ENCODE measurements around the gene TRIM39. TPM values are rescaled to one million over a fixed set of nuclear protein-coding genes. Genes with fewer than 3 reads are reported as not detected.

TRIM39 gene
- total RNA-seq, 2 donors from 2014 or later: 10.1 to 12.1 TPM

DNA sequence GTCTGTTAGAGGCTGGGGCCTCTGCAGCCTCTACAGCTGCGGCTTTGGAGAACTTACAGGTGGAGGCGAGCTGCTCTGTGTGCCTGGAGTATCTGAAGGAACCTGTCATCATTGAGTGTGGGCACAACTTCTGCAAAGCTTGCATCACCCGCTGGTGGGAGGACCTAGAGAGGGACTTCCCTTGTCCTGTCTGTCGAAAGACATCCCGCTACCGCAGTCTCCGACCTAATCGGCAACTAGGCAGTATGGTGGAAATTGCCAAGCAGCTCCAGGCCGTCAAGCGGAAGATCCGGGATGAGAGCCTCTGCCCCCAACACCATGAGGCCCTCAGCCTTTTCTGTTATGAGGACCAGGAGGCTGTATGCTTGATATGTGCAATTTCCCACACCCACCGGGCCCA, 2.6 kb downstream of the TRIM39 start:
- no peak overlapping the region for H3K9ac ChIP-seq (ENCODE audit: low read depth in 2 of 2, low read length in 2 of 2)
- no peaks in the 10 kb centered on the region for H3K27me3 ChIP-seq
- TF ChIP-seq, protein P1, sequence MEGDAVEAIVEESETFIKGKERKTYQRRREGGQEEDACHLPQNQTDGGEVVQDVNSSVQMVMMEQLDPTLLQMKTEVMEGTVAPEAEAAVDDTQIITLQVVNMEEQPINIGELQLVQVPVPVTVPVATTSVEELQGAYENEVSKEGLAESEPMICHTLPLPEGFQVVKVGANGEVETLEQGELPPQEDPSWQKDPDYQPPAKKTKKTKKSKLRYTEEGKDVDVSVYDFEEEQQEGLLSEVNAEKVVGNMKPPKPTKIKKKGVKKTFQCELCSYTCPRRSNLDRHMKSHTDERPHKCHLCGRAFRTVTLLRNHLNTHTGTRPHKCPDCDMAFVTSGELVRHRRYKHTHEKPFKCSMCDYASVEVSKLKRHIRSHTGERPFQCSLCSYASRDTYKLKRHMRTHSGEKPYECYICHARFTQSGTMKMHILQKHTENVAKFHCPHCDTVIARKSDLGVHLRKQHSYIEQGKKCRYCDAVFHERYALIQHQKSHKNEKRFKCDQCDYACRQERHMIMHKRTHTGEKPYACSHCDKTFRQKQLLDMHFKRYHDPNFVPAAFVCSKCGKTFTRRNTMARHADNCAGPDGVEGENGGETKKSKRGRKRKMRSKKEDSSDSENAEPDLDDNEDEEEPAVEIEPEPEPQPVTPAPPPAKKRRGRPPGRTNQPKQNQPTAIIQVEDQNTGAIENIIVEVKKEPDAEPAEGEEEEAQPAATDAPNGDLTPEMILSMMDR (IDR thresholded peaks at IDR 0.05): no peak
- no peak overlapping the region for H3K4me3 ChIP-seq
- H3K27ac ChIP-seq: no peak overlapping the region
- intact Hi-C loops (cut with DNase I): no loop called here
- DNase-seq: no peak
- H3K4me1 ChIP-seq: no peaks in the 10 kb centered on the region
- H3K36me3 ChIP-seq: no peaks in the 10 kb centered on the region
- no peaks in the 10 kb centered on the region for H3K9me3 ChIP-seq

DNA sequence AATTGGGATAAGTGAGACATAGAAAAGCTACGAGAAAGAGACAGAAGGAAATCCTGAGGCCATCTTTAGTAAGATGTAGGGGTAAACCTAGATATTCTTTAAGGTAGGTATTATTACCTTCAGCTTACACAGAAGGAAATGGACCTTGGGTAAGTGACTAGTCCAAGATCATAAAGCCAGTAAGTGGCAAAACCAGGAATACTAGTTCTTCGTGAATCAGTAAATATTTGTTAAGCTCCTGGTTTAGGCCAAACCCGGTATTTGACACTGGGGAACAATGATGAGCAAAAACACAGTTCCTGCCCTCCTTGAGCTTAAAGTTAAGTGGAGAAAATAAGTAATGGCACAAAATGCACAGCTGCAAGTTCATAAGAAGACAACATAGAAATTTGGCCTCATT, 5.3 kb downstream of the TRIM39 start:
- Histone ChIP-seq H3K9ac (ENCODE audit: low read depth in 2 of 2, low read length in 2 of 2) (no peak overlapping the region), H3K36me3 (no peaks in the 10 kb centered on the region)
- TF ChIP-seq, protein P1 (IDR thresholded peaks at IDR 0.05): no peak

DNA sequence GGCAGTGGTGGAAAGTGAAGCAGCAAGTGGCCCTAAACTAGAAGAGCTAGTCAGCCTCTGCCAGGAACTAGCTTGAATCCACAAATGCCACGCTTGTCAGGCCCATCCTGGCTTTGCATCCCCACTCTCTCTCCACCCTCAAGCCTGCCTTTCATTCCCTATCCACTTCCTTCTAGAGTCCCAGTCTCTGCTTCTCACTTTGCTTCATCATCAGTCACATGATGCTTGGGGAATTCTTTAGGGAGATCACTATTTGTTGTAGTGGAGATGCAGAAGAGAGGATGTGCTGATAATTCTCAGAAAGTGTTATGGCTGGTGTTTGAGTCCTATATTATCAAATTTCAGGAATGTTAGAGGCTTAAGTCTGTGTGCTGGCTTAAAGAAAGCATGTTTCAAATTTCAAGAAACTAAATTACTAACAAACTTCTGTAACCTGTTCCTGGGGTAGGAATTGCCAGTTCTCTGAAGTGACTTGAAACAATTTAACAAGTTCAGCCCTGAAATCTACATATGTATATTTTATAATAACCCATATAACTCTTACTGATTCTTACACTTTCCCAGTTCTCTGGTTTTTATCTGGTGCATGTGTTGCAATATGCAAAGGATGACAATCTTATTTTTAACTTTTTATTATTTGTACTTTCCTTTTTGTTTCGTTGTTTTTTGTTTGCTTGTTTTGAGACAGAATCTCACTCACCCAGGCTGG, 7.5 kb downstream of the TRIM39 start:
- no peak overlapping the region for H3K4me3 ChIP-seq
- H3K9me3 ChIP-seq: no peaks in the 10 kb centered on the region
- no peak for DNase-seq
- TF ChIP-seq, protein P1 (IDR thresholded peaks at IDR 0.05): no peak
- no peak overlapping the region for H3K27ac ChIP-seq
- H3K27me3 ChIP-seq: no peaks in the 10 kb centered on the region
- no peak overlapping the region for H3K9ac ChIP-seq (ENCODE audit: low read depth in 2 of 2, low read length in 2 of 2)
- intact Hi-C loops (cut with DNase I): no loop called here
- H3K36me3 ChIP-seq: peaks cover 4% of the 10 kb centered on the region
- no peaks in the 10 kb centered on the region for H3K4me1 ChIP-seq

More for the DNA sequence above, 5.3 kb downstream of the TRIM39 start:
- Histone ChIP-seq H3K4me1 (no peaks in the 10 kb centered on the region), H3K9me3 (no peaks in the 10 kb centered on the region), H3K27ac (no peak overlapping the region), H3K4me3 (no peak overlapping the region), H3K27me3 (no peaks in the 10 kb centered on the region)
- no peak for DNase-seq
- intact Hi-C loops (cut with DNase I): no loop called here

DNA sequence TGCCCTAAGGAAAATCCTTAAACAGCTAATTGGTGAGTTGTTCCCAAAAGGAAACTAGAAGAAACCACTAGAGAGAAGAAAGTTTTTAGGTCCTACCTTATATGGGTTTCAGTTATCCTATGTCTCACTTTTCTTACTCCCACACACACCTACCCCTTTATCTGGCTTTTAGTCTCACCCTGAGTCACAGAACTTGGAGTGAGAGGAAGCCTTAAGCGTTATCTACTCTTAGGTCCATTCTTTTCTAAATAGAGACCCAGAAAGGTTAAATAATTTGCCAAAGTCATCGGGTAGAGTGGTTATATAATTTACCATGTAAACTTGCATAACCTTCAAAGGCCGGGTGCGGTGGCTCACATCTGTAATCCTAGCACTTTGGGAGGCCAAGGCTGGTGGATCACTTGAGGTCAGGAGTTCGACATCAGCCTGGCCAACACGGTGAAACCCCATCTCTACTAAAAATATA, 13.9 kb downstream of the TRIM39 start:
- Histone ChIP-seq H3K27ac (no peak overlapping the region), H3K27me3 (no peaks in the 10 kb centered on the region), H3K36me3 (peaks cover 4% of the 10 kb centered on the region), H3K4me3 (no peak overlapping the region), H3K9ac (ENCODE audit: low read depth in 2 of 2, low read length in 2 of 2) (no peak overlapping the region), H3K9me3 (no peaks in the 10 kb centered on the region), H3K4me1 (no peaks in the 10 kb centered on the region)
- intact Hi-C loops (cut with DNase I): no loop called here
- no peak for DNase-seq
- TF ChIP-seq, protein P1 (IDR thresholded peaks at IDR 0.05): no peak

DNA sequence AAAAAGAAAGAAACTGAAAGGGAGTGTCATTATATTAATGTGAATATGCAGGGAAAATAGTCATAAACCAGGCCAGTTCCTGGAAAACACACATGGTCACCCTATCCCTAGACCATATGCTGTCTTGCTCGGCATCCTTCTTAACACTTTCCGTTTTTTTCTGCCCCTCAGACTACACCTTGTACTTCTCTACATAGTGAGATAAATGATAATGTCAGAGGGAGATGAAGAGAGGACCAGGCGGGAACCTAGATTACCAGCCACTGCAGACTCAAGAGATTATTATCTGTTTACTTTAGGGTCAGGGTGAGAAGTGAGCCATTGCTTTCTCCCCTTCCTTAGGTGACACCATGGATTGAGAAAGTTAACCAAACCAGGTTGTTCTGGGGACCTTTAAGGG, 14.5 kb downstream of the TRIM39 start:
- Histone ChIP-seq H3K4me3 (no peak overlapping the region), H3K36me3 (peaks cover 4% of the 10 kb centered on the region), H3K27me3 (no peaks in the 10 kb centered on the region), H3K4me1 (peaks cover 5% of the 10 kb centered on the region), H3K9me3 (no peaks in the 10 kb centered on the region), H3K27ac (no peak overlapping the region), H3K9ac (ENCODE audit: low read depth in 2 of 2, low read length in 2 of 2) (no peak overlapping the region)
- no peak for DNase-seq
- TF ChIP-seq, protein P1 (IDR thresholded peaks at IDR 0.05): no peak
- intact Hi-C loops (cut with DNase I): no loop called here

Data from colonic mucosa (tissue), 4 donors.